Astrocyte (in vitro differentiated cells and primary cell): ENCODE data around the gene C5orf15. TPM values are rescaled to one million over a fixed set of nuclear protein-coding genes. Genes with fewer than 3 reads are reported as not detected.

Experiments used
- DNase-seq: peaks from one replicate; pipeline ENCODE4 v3.0.0-alpha.2; 2010; ENCODE audit warnings: low read depth
- FAIRE-seq: peaks from 2 replicates; lab custom pipeline; 2011; peaks lifted over from hg19 to GRCh38; lab: Jason Lieb, UNC
- H2AFZ ChIP-seq: 2 replicates; pipeline ENCODE4 v1.6.0; 2012; ENCODE audit warnings: low read depth, low read length, inconsistent platforms
- H3K27ac ChIP-seq: 2 replicates; pipeline ENCODE4 v1.5.1; 2011; ENCODE audit warnings: low read depth, low read length, inconsistent platforms
- H3K27me3 ChIP-seq: 2 replicates; pipeline ENCODE4 v1.6.0; 2011; ENCODE audit warnings: low read length, inconsistent platforms; ENCODE audit not compliant: insufficient read depth
- H3K36me3 ChIP-seq: 2 replicates; pipeline ENCODE4 v1.5.1; 2011; ENCODE audit warnings: low read length, inconsistent platforms; ENCODE audit not compliant: insufficient read depth
- H3K4me1 ChIP-seq: 2 replicates; pipeline ENCODE4 v1.5.1; 2011; ENCODE audit warnings: low read length, inconsistent platforms; ENCODE audit not compliant: insufficient read depth
- H3K4me2 ChIP-seq: 2 replicates; pipeline ENCODE4 v1.6.0; 2012; ENCODE audit warnings: low read length, inconsistent platforms
- H3K4me3 ChIP-seq: 2 replicates; pipeline ENCODE4 v1.5.1; 2011; ENCODE audit warnings: low read depth, mild to moderate bottlenecking, low read length, inconsistent platforms; ENCODE audit not compliant: insufficient read depth
- H3K79me2 ChIP-seq: 2 replicates; pipeline ENCODE4 v1.6.0; 2012; ENCODE audit warnings: mild to moderate bottlenecking, low read length, inconsistent platforms; ENCODE audit not compliant: insufficient read depth
- H3K9ac ChIP-seq: 2 replicates; pipeline ENCODE4 v1.6.0; 2012; ENCODE audit warnings: mild to moderate bottlenecking, low read length, inconsistent platforms
- H3K9me3 ChIP-seq: 2 replicates; pipeline ENCODE4 v1.5.1; 2012; ENCODE audit warnings: low read depth, mild to moderate bottlenecking, low read length, inconsistent platforms; ENCODE audit not compliant: insufficient read depth
- H4K20me1 ChIP-seq: 2 replicates; pipeline ENCODE4 v1.6.0; 2012; ENCODE audit warnings: low read length, inconsistent platforms; ENCODE audit not compliant: insufficient read depth
- H3K27ac Mint-ChIP-seq: one replicate; pipeline ENCODE4 v1.8.0; 2021; ENCODE audit warnings: mild to moderate bottlenecking, mixed read lengths; ENCODE audit not compliant: unreplicated experiment
- H3K27me3 Mint-ChIP-seq: one replicate; pipeline ENCODE4 v1.8.0; 2021; ENCODE audit warnings: low read depth, mixed read lengths; ENCODE audit not compliant: unreplicated experiment
- H3K36me3 Mint-ChIP-seq: one replicate; pipeline ENCODE4 v1.8.0; 2021; ENCODE audit warnings: low read depth, mixed read lengths; ENCODE audit not compliant: unreplicated experiment
- H3K4me1 Mint-ChIP-seq: one replicate; pipeline ENCODE4 v1.8.0; 2021; ENCODE audit warnings: low read depth, mixed read lengths; ENCODE audit not compliant: unreplicated experiment
- H3K4me3 Mint-ChIP-seq: one replicate; pipeline ENCODE4 v1.8.0; 2021; ENCODE audit warnings: mild to moderate bottlenecking, moderate library complexity, mixed read lengths; ENCODE audit not compliant: unreplicated experiment
- H3K9me3 Mint-ChIP-seq: one replicate; pipeline ENCODE4 v1.8.0; 2021; ENCODE audit warnings: mild to moderate bottlenecking, mixed read lengths; ENCODE audit not compliant: unreplicated experiment
- EZH2 ChIP-seq: IDR thresholded peaks from 2 replicates; pipeline ENCODE4 v1.6.1; 2012; ENCODE audit warnings: mild to moderate bottlenecking, low read length, inconsistent platforms; ENCODE audit not compliant: insufficient read depth
- total RNA-seq: library from RNA; stranded (reverse); gene quantifications from 2 replicates; pipeline ENCODE4 v1.2.1, GENCODE V29; 2021
- TF ChIP-seq, protein P1 (sequence below): IDR thresholded peaks from 2 replicates; pipeline ENCODE4 v1.5.1; 2011; ENCODE audit warnings: low read depth, mild to moderate bottlenecking, inconsistent platforms, low read length, moderate library complexity; ENCODE audit not compliant: insufficient read depth

Gene C5orf15
- total RNA-seq, 1 donor from 2014 or later = 88.8 TPM

DNA sequence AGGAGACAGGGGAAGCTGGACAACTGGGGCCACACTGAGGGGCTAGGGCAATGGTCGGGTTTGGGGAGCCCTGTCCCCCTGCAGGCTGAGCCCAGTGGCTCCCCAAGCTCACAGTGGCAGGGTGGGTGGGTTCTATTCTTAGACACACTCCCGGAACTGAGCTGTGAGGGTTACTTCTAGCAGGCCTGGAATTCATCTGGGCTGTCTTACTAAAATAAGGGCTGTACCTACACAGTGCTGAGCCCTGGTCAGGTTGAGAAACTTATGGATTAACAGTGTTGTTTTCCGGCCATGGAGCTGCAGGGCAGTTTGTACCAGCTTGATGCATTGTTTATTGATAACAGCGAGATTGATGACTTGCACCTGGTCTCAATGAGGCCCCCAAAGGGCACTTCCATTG is 58.8 kb downstream of the C5orf15 start:
- Histone ChIP-seq H3K4me3 (no peak overlapping the region), H3K9me3 (no peaks in the 10 kb centered on the region), H3K36me3 (no peaks in the 10 kb centered on the region), H3K27me3 (no peaks in the 10 kb centered on the region), H4K20me1 (no peaks in the 10 kb centered on the region), H3K79me2 (no peaks in the 10 kb centered on the region), H3K9ac (no peak overlapping the region), H3K4me2 (no peak overlapping the region), H3K4me1 (no peaks in the 10 kb centered on the region), H2AFZ (no peak overlapping the region), H3K27ac (no peak overlapping the region)
- Mint-ChIP-seq H3K4me1 (no peaks in the 10 kb centered on the region), H3K36me3 (no peaks in the 10 kb centered on the region), H3K27ac (no peak overlapping the region), H3K27me3 (peaks cover 44% of the 10 kb centered on the region), H3K4me3 (no peak overlapping the region), H3K9me3 (no peaks in the 10 kb centered on the region)
- DNase-seq = no peak
- no peak for FAIRE-seq
- TF ChIP-seq EZH2 = no peak
- TF ChIP-seq, protein P1, sequence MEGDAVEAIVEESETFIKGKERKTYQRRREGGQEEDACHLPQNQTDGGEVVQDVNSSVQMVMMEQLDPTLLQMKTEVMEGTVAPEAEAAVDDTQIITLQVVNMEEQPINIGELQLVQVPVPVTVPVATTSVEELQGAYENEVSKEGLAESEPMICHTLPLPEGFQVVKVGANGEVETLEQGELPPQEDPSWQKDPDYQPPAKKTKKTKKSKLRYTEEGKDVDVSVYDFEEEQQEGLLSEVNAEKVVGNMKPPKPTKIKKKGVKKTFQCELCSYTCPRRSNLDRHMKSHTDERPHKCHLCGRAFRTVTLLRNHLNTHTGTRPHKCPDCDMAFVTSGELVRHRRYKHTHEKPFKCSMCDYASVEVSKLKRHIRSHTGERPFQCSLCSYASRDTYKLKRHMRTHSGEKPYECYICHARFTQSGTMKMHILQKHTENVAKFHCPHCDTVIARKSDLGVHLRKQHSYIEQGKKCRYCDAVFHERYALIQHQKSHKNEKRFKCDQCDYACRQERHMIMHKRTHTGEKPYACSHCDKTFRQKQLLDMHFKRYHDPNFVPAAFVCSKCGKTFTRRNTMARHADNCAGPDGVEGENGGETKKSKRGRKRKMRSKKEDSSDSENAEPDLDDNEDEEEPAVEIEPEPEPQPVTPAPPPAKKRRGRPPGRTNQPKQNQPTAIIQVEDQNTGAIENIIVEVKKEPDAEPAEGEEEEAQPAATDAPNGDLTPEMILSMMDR = no peak

GRCh38 chr5:133907075-133907474 is 61.4 kb downstream of the C5orf15 start:
- no peak overlapping the region for H3K4me3 ChIP-seq
- no peak for DNase-seq
- Mint-ChIP-seq H3K27me3 (peaks cover 41% of the 10 kb centered on the region), H3K4me3 (no peak overlapping the region), H3K27ac (no peak overlapping the region), H3K9me3 (no peaks in the 10 kb centered on the region), H3K36me3 (no peaks in the 10 kb centered on the region), H3K4me1 (no peaks in the 10 kb centered on the region)
- no peaks in the 10 kb centered on the region for H3K27me3 ChIP-seq
- H4K20me1 ChIP-seq = no peaks in the 10 kb centered on the region
- no peak for FAIRE-seq
- H3K36me3 ChIP-seq = no peaks in the 10 kb centered on the region
- no peak overlapping the region for H3K4me2 ChIP-seq
- H2AFZ ChIP-seq = no peak overlapping the region
- no peak overlapping the region for H3K27ac ChIP-seq
- H3K9ac ChIP-seq = no peak overlapping the region
- TF ChIP-seq, protein P1 = no peak
- TF ChIP-seq EZH2 = no peak
- H3K9me3 ChIP-seq = no peaks in the 10 kb centered on the region
- no peaks in the 10 kb centered on the region for H3K79me2 ChIP-seq
- no peaks in the 10 kb centered on the region for H3K4me1 ChIP-seq

GRCh38 chr5:133906303-133906702 is 62.1 kb downstream of the C5orf15 start:
- Histone ChIP-seq H3K4me3 (no peak overlapping the region), H3K9me3 (no peaks in the 10 kb centered on the region), H3K4me2 (no peak overlapping the region), H2AFZ (no peak overlapping the region), H3K36me3 (no peaks in the 10 kb centered on the region), H3K27ac (no peak overlapping the region), H3K79me2 (no peaks in the 10 kb centered on the region), H3K4me1 (no peaks in the 10 kb centered on the region), H4K20me1 (no peaks in the 10 kb centered on the region), H3K9ac (no peak overlapping the region), H3K27me3 (no peaks in the 10 kb centered on the region)
- Mint-ChIP-seq H3K27me3 (peaks cover 46% of the 10 kb centered on the region), H3K4me1 (no peaks in the 10 kb centered on the region), H3K4me3 (no peak overlapping the region), H3K36me3 (no peaks in the 10 kb centered on the region), H3K9me3 (no peaks in the 10 kb centered on the region), H3K27ac (no peak overlapping the region)
- FAIRE-seq = no peak
- DNase-seq = no peak
- TF ChIP-seq, protein P1 = no peak
- no peak for TF ChIP-seq EZH2

Other genes starting within 250 kb of the C5orf15 start
- 354 and 364 TPM in 2 replicates for gene VDAC1, start 36.4 kb upstream of the C5orf15 start, total RNA-seq
- gene TCF7, start 146.1 kb upstream of the C5orf15 start, total RNA-seq = 2.6 TPM in 2 replicates
- gene SKP1, start 208.3 kb upstream of the C5orf15 start, total RNA-seq = 375 and 399 TPM in 2 replicates